ENCODE results near the gene VPS13D.
"Not testable (repeated sequence)": the region's sequence is repeated elsewhere in the genome, so short reads cannot be mapped to it uniquely, and the experiment has no call there.

The VPS13D gene

GRCh38 chr1:12524266-12524665, 294.4 kb downstream of the VPS13D start:
- no peak for DNase-seq

- DNase-seq: no peak
Measured at GRCh38 chr1:12525311-12526181, 295.7 kb downstream of the VPS13D start.

GRCh38 chr1:12527564-12527963, 297.7 kb downstream of the VPS13D start:
- DNase-seq: no peak

GRCh38 chr1:12528021-12528852, 298.4 kb downstream of the VPS13D start:
- DNase-seq: no peak

GRCh38 chr1:12529640-12530174, 299.9 kb downstream of the VPS13D start:
- no peak for DNase-seq

- DNase-seq: no peak
Measured at GRCh38 chr1:12530462-12531178, 300.8 kb downstream of the VPS13D start.

- no peak for DNase-seq
Measured at GRCh38 chr1:12531179-12531499, 301.3 kb downstream of the VPS13D start.

- no peak for DNase-seq
Measured at GRCh38 chr1:12532405-12533315, 302.8 kb downstream of the VPS13D start.

- no peak for DNase-seq
Measured at GRCh38 chr1:12536023-12536639, 306.3 kb downstream of the VPS13D start.

GRCh38 chr1:12537294-12537693, 307.5 kb downstream of the VPS13D start:
- DNase-seq: no peak

GRCh38 chr1:12537906-12538461, 308.2 kb downstream of the VPS13D start:
- no peak for DNase-seq

GRCh38 chr1:12538536-12538935, 308.7 kb downstream of the VPS13D start:
- not testable (repeated sequence) for DNase-seq

- no peak for DNase-seq
Measured at GRCh38 chr1:12539320-12539704, 309.5 kb downstream of the VPS13D start.

- no peak for DNase-seq
Measured at GRCh38 chr1:12539705-12540579, 310.1 kb downstream of the VPS13D start.

GRCh38 chr1:12540580-12541273, 310.9 kb downstream of the VPS13D start:
- no peak for DNase-seq

- no peak for DNase-seq
Measured at GRCh38 chr1:12541274-12542137, 311.7 kb downstream of the VPS13D start.

GRCh38 chr1:12542138-12542465, 312.3 kb downstream of the VPS13D start:
- DNase-seq: no peak

All from activated CD4-positive, alpha-beta T cell treated with anti-CD3 and anti-CD28 coated beads for 48 hours (primary cell).